Measurements from ENCODE around the gene HES4. TPM values are rescaled to one million over a fixed set of nuclear protein-coding genes. Genes with fewer than 3 reads are reported as not detected.
A peak's percentile ranks its signal among the peaks of the same experiment; 100 is the strongest.

Gene HES4
- polyA plus RNA-seq, 1 experiment = 0.68 TPM

- Histone ChIP-seq H3K27ac (ENCODE audit: low read depth, low read length) (no peak overlapping the region), H3K9me3 (ENCODE audit: control insufficient read depth, insufficient read depth, low read length) (no peaks in the 10 kb centered on the region; the same call in 1 of the 2 replicates), H3K27me3 (ENCODE audit: control insufficient read depth, insufficient read depth, low read length) (no peaks in the 10 kb centered on the region), H3K4me3 (ENCODE audit: low read depth, low read length) (no peak overlapping the region)
- CTCF ChIA-PET = interaction anchor here (0.6 kb wide), 1 partner anchor 647 kb away, joined by 3 read pairs; no protein-coding TSS in a partner anchor
- POLR2A ChIA-PET = no interaction called here
- DNase-seq (ENCODE audit: low read depth, low spot score) = no peak
- TF ChIP-seq CTCF (IDR thresholded peaks at IDR 0.05; ENCODE audit: low read depth, low read length) = no peak
Observed at GRCh38 chr1:1034439-1034781, 34.5 kb upstream of the HES4 start.

- ChIA-PET POLR2A (no interaction called here), CTCF (interaction anchor here (0.6 kb wide), 1 partner anchor 647 kb away, joined by 3 read pairs; no protein-coding TSS in a partner anchor)
- Histone ChIP-seq H3K27me3 (ENCODE audit: control insufficient read depth, insufficient read depth, low read length) (no peaks in the 10 kb centered on the region), H3K4me3 (ENCODE audit: low read depth, low read length) (no peak overlapping the region), H3K9me3 (ENCODE audit: control insufficient read depth, insufficient read depth, low read length) (no peaks in the 10 kb centered on the region; the same call in 1 of the 2 replicates), H3K27ac (ENCODE audit: low read depth, low read length) (no peak overlapping the region)
- no peak for TF ChIP-seq CTCF (IDR thresholded peaks at IDR 0.05; ENCODE audit: low read depth, low read length)
- no peak for DNase-seq (ENCODE audit: low read depth, low spot score)
Observed at GRCh38 chr1:1033731-1034438, 34.0 kb upstream of the HES4 start.

- peak; percentile 24 for DNase-seq (ENCODE audit: low read depth, low spot score)
- ChIA-PET POLR2A (interaction anchor here (1.4 kb wide), 1 partner anchor 14 kb away, joined by 5 read pairs; no protein-coding TSS in a partner anchor), CTCF (no interaction called here)
- Histone ChIP-seq H3K9me3 (ENCODE audit: control insufficient read depth, insufficient read depth, low read length) (no peaks in the 10 kb centered on the region; the same call in 1 of the 2 replicates), H3K27me3 (ENCODE audit: control insufficient read depth, insufficient read depth, low read length) (no peaks in the 10 kb centered on the region), H3K27ac (ENCODE audit: low read depth, low read length) (no peak overlapping the region), H3K4me3 (ENCODE audit: low read depth, low read length) (peak overlapping the region; percentile 25; the same call in 1 of the 2 replicates)
- peak; percentile 65 for TF ChIP-seq CTCF (IDR thresholded peaks at IDR 0.05; ENCODE audit: low read depth, low read length)
Observed at GRCh38 chr1:1033009-1033587, 33.2 kb upstream of the HES4 start.

DNA sequence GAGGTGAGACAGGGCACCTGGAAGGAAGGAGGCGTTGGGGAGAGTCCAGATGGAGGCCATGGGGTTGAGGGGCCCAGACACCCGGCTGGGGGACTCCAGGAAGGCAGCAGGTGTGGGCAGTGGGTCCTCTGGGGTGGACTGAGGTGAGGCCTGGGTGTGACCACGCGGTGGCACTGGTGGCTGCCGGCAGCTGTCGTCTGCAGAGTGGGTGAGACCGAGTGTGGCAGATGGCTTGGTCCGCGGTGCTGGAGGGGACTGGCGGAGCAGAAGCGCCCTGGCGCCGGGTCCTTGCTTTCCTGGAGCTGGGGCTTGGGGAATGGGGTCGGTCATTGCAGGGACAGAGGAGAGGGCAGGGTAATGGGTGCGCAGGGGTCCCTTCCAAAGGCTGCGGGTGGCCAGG is 32.5 kb upstream of the HES4 start:
- Histone ChIP-seq H3K9me3 (ENCODE audit: control insufficient read depth, insufficient read depth, low read length) (no peaks in the 10 kb centered on the region; the same call in 1 of the 2 replicates), H3K4me3 (ENCODE audit: low read depth, low read length) (no peak overlapping the region), H3K27me3 (ENCODE audit: control insufficient read depth, insufficient read depth, low read length) (no peaks in the 10 kb centered on the region), H3K27ac (ENCODE audit: low read depth, low read length) (no peak overlapping the region)
- TF ChIP-seq CTCF (IDR thresholded peaks at IDR 0.05; ENCODE audit: low read depth, low read length) = no peak
- POLR2A ChIA-PET = interaction anchor here (1.4 kb wide), 1 partner anchor 13 kb away, joined by 5 read pairs; no protein-coding TSS in a partner anchor
- CTCF ChIA-PET = interaction anchor here (0.8 to 1.3 kb wide), 2 partner anchors 32 to 291 kb away, joined by 3 read pairs; no protein-coding TSS in a partner anchor
- no peak for DNase-seq (ENCODE audit: low read depth, low spot score)

All from AG04450 (cell line).